HG02973 (cell line): ENCODE measurements around the gene H1-8.

Experiments
- ATAC-seq: cut with Tn5 transposase; IDR thresholded peaks from one replicate; pipeline ENCODE4 v1.9.1; 2021; ENCODE audit warnings: moderate library complexity; ENCODE audit not compliant: unreplicated experiment

The H1-8 gene

DNA sequence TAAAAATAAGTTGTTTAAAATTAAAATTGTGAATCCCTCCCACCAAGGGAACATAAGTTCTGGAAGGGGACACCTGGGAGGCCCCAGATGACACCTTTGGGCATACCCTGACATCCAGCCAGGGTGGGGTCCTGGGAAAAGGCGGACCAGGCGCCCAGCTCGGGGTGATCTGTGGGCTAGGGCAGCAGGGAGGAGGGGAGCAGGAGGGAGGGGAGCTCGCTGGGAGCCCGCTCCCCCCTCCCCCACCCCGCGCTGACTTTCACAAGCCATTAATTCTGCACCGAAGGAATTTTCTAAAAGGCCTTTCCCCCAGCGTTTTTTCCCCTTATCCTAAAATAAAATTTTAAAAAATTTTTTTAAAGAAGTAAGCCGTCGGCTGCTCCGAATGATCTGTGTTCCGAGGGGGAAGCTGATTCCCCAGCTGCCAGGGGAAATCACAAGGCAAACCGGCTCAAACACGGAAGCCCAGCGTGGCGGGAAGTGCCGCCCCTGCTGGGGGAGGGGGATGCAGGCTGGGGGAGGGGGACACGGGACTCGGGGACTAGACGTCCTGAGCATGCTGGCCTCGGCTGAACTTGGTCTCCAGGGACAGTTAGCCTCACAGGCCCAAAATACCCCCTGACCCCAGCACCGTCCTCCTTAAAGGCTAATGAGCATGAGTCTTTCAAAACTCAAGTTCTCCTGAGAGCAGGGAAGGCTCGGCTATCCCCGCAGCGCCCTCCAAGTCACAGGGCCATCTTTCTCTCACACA is 49.6 kb downstream of the H1-8 start:
- no peak for ATAC-seq

DNA sequence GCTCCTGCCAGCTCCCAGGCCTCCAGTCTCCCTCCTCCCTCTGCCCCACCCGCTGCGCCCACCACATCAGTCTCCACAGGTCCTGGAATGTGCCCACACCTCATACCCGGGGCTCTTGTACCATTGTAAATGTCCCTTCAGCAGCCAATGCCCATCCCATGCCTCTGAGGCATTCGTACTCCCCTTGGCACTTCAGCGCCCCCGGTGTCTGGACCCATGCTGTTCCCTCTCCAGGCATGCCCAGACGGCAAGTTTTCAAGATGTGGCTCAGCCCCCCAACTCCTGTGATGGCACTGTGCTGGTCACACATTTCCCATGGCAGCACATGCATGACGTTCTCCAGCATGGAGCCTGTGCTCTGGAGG is 50.2 kb downstream of the H1-8 start:
- no peak for ATAC-seq

DNA sequence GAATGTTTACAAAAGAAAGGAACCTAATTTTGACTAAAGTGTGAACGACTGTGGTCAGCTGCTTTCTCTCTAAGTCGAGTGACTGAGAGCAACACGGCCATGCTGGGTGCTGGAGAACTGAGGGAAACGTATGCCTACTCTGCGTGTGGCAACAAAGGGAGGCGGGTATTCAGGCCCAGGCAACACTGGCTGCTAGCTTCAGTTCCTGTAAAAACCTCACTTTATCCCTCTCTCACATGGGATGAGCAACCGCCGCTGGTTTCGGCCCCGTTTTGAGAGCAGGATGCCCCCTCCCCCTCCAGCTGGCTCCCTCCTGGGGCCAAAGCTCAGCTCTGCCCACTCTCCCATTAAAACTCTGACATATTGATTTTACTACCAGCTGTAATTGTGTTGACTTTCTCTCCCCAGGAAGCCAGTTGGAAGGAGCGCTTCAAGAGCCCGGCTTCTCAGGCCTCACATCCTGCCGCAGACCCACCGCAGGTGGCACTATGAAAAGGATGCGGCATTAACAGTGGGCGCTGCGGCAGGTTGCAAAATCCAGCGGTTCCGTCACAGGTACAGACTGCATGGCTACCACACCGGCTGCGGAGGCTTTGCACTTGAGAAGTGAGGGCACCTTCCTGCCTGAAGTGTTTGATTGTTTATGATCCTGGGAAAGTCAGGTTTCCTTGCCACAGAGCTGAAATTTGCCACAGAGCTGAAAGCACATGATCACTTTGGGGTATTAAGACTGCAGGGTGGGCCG is 50.8 kb downstream of the H1-8 start:
- ATAC-seq: no peak

DNA sequence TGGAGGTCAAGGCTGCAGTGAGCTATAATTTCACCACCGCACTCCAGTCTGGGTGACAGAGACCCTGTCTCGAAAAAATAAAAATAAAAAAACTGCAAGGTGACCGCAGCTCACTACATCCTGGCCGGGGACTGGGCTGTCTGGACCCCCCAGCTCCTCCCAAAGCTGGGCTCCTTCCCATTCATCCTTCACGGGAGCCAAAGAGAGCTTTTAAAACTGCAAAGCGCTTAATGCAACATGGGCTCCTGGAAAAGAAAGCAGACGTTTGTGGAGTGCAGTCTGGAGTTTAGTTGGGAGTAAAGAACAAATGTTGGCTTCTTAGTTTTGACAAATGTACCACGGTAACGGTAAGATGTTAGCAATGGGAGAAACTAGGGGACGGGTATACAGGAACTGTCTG is 51.4 kb downstream of the H1-8 start:
- no peak for ATAC-seq

DNA sequence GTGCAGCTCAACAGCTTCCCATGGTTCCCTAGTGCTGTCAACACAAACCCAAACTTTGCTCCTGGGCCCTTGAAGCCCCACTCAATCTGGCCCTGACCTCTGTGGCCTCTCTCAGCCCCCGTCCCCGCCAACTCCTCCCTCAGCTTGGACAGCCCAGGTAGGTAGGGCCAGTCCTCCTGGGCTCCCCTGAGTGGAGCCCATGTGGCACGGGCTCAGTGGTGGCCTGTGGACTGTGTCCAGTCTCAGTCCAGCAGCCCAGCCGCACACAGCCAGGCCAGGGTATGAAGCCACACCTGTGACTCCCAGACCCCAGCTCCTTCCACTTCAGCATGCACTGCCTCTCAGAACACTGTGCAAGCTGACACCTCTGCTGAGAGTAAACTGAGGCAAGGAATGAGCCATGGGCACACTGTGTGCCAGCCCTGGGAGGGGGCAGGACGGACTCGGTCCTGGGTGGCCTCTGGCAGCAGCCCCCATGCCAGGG is 52.0 kb downstream of the H1-8 start:
- ATAC-seq: no peak

DNA sequence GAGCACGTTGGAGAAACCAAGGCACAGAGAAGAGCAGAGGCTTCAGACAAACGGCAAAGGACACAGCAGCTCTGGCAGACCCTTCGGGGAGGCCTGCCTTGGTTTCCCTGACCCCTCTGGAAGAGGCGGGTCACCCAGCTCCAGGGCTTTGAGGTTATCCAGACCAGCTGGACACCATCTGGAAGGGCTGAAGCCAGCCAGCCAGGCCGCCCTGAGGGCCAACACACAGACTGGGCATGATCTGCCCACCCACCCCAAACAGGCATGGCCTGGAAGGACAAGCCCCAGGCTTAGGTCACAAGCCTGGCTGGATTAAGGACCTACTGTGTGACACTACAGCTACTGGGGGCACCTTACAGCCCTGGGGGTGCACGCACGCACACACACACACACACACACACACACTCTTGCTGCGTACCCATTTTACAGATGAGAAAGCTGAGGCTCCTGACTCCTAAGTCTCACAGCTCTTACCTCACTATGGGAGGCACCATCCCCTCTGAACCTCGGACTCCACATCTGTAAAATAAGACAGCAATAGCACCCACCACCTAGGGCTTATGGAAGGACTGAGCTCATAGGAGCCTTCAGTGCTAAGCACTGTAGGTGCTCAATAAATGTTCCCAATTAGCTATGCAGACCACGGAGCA is 52.7 kb downstream of the H1-8 start:
- ATAC-seq: no peak

DNA sequence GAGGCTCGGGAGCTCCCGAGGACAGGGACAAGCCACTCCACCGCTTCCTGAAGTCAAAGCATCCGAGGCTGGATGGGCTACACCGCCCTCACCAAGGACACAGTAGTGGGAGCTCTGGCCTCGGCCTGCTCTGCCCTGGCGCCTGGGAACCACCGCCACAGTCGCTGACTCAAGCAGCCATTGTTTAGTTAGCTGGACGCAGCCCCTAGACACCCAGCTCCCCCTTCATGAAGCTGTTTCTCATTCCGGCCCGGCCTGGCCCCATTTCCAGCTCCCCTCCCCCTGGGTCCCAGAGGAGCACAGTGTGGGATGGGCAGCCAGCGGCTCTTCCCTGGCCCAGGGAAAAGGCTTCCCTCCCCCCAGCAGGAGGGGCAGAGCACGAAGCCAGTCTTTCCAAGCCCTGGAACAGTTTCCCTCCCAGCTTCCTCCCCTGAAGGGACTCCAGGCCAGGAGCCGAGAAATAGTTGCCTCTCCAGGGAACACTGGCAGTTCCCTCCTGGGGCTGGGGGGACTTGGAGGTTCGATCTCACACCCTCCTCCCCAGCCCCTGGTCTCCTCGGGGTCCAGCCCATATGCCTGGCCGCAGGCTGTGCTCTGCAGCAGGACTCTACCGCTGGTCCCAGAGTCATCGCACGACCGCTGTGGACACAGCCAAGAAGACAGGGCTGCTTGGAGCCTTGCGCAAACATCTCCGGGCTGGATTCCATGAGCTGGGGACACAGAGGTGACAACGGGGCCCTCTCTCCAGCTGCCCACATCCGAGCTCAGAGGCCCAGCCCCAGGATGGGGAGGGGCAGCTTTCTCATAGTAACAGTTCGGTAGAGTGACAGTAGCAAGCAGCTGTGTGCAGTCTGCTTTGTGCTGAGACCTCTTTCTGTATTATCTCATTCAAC is 53.5 kb downstream of the H1-8 start:
- no peak for ATAC-seq

DNA sequence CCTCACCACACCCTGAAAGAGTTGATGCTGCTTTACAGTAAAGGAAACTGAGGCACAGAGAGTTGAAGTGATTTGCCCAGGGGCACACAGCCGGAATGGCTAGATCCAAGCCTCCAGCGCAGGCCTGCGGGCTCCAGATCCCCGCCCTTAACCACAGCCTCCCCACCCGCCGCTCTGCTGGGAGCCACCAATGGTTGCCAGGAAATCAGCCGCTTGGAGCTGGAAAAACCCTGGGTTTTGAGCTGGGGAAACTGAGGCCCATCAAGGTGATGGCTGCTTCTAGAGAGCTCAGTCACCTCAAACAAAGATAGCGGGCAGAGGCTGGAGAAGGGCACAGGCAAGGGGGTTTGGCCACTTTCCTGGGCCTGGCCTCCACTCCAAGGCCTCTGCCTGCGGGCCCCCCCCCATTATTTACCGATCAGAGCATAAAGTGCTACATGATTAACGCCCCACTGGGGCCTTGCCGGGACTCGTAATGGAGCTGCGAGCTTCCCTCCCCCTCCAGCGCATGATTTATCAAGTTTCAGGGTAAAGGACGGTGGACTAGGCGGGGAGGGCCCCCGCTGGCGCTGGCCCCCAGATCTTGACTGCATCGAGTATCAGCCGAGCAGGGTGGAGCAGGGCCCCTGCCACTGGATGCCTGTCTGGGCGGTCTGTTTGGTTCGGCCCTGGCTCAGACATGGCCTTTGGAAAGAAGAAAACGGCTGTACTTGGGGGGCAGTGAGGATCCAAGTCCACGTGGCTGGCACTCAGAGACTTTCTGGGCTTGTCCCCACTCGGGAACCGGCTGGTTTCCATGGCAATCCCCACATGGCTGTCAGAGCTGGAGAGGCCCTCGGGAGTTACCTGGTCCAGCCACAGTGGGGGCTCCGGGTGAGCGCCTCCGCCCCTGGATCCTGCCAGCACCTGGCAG is 54.4 kb downstream of the H1-8 start:
- no peak for ATAC-seq

DNA sequence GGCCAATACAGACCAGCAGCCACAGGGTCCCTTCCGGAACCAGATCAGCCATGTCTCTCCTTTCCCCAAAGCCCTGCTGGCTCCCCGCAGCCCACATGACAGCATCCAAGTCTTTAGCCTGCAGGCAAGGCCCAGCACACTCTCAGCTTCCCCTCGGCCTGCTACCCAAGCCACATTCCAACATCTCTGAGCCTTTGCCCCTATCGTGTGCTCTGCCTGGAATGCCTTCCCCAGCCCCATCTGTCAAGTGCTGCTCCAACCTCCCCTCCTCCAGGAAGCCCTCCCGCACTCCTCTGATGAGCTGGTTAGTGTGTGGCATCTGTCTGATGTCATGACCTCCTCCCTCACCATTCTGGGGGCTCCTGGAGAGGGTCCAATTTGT is 55.0 kb downstream of the H1-8 start:
- no peak for ATAC-seq

DNA sequence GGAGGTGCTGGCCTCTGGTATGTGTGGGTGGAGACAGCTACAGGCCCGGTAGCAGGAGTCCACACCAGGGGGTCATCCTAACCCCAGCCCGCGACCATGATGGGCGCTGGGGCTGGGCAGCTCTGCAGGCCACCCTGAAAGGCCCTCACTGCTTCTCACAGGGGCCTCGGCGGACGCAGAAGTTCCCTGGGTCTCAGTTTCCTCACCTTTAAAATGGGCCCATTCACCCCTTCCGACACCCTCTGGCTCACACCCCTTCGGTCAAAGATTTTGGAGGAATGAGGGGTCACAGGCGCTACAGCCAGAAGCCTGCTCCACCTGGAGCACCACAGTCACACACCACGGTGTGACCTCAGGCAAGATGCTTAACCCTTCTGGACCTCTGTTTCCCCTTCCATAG is 55.5 kb downstream of the H1-8 start:
- no peak for ATAC-seq

DNA sequence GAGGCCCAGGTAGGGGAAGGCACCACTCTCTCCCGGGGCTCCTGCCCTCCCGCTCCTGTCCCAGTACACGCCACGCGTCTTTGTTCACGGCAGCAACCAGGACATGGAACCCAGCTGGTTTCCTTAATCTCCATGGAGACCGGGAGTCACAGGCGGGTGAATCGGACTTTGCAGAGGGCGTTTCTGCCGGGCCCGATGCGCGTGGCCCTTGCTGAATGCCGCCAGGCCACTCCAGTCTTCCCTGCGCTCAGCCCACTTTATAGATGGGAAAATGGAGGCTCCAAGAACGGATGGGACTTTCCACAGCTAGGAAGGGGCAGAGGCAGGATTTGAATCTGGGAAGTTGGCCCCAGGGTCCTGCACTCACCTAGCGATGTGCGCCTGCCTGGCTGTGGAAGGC is 56.1 kb downstream of the H1-8 start:
- no peak for ATAC-seq

DNA sequence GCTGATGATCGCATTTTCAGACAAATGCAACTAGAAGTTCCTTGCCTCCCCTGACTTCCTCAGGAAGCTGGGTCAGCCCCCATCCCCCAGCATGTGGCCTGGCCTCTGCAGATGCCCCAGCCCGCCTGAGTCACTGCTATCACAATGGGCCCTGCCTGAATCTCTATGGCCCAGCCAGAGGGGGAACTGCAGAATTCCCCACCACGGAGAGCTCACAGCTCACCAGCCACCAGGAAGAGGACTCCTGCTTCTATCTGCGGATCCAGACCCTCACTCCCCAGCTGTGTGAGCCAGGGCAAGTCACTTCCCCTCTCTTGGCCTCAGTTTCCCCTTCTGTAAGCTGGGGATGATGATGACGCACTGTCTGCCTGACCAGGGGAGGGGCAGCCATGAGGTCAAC is 56.6 kb downstream of the H1-8 start:
- no peak for ATAC-seq

DNA sequence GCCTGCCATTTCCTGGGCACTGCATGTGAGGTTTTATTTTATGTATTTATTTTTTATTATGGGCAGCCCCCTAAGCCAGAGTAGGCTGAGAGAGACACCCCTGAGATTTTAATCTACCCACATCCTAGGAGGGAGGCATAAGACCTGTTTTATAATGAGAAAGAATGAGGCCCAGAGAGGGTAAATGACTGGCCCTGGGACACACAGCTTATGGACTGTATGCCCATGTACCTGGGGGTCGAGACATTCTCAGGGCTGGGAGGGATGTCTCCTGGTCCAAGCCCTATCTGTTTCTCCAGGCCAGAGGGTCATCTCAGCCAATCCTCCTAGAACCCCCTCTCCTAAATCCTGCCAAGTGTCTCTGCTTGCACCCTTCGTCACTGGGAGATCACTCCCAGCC is 57.4 kb downstream of the H1-8 start:
- ATAC-seq: no peak
